K562 (cell line): ENCODE measurements around the gene HS3ST1.

Experiments used
- CSDE1 ChIP-seq, 2 experiments: fragments of 450-650 bp; IDR thresholded peaks; 2 replicates each; pipeline ENCODE4 v1.6.1; 2016; ENCODE audit warnings: mild to moderate bottlenecking in 1 of 2
- EP300 ChIP-seq: IDR thresholded peaks from 2 replicates; pipeline ENCODE4 v1.6.1; 2012; ENCODE audit warnings: low read length, improper control_type of control experiment
- HDAC2 ChIP-seq: fragments of 450-650 bp; IDR thresholded peaks from 2 replicates; pipeline ENCODE4 v1.6.1; 2016; ENCODE audit warnings: mild to moderate bottlenecking
- JUNB ChIP-seq: fragments of 450-650 bp; formaldehyde crosslinking; conservative IDR thresholded peaks from 2 replicates; pipeline ENCODE4 v1.4.0; 2020; ENCODE audit warnings: mild to moderate bottlenecking
- MXI1 ChIP-seq: IDR thresholded peaks from 2 replicates; pipeline ENCODE4 v1.6.1; 2011; ENCODE audit warnings: low read depth, mild to moderate bottlenecking, improper control_type of control experiment, low read length
- POLR2A ChIP-seq: fragments of 450-650 bp; conservative IDR thresholded peaks from 2 replicates; pipeline ENCODE4 v1.6.1; 2016
- TRIM24 ChIP-seq, 2 experiments: fragments of 450-650 bp; IDR thresholded peaks; 2 replicates each; pipeline ENCODE4 v1.6.1; 2016
- ZBED1 ChIP-seq: IDR thresholded peaks from 2 replicates; pipeline ENCODE4 v1.6.1; 2014
- ZNF707 ChIP-seq: fragments of 250-450 bp; sonication (Bioruptor Pico); conservative IDR thresholded peaks from 2 replicates; pipeline ENCODE4 v1.8.0; 2022; ENCODE audit warnings: inconsistent platforms, mild to moderate bottlenecking, moderate library complexity
- TF ChIP-seq, protein P1 (sequence below), 3 experiments: IDR thresholded peaks in 2 of 3; conservative IDR thresholded peaks in 1 of 3; 2 replicates each; pipeline ENCODE4 v1.5.1; 2011 to 2012; ENCODE audit warnings: low read length in 3 of 3, mild to moderate bottlenecking in 3 of 3, control low read depth in 2 of 3, improper control_type of control experiment in 1 of 3, inconsistent platforms in 1 of 3, low read depth in 1 of 3, mixed read lengths in 1 of 3, moderate library complexity in 1 of 3; ENCODE audit not compliant: insufficient read depth in 2 of 3

DNA sequence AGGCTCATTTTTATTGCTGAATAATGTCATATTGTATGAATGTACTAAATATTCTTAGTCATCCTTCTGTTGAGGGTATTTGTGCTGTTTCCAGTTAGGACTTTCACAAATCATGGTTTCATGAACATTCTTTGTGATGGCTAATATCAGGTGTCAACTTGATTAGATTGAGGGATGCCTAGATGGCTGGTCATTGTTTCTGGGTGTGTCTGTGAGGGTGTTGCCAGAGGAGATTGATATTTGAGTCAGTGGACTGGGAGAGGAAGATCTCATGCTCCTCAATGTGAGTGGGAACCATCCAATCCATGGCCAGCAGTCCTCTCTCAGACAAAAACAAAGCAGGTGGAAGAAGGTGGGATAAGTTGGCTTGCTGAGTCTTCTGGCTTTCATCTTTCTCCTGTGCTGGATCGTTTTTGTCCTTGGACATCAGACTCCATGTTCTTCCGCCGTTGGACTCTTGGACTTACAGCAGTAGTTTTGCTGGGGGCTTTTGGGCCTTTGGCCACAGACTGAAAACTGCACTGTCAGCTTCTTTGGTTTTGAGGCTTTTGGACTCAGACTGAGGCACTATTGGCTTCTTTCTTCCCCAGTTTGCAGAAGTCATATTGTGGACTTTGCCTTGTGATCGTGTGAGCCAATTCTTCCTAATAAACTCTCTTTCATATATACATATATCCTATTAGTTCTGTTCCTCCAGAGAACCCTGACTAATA lies 11.9 kb upstream of the HS3ST1 start:
- TF ChIP-seq ZNF707 (CRISPR knock-in tag) (no peak), ZBED1 (no peak), EP300 (no peak), CSDE1 (IDR thresholded peaks at IDR 0.05) (no peak), MXI1 (no peak), HDAC2 (no peak), POLR2A (no peak), JUNB (CRISPR knock-in tag) (no peak), TRIM24 (IDR thresholded peaks at IDR 0.05) (no peak)
- TF ChIP-seq, protein P1, sequence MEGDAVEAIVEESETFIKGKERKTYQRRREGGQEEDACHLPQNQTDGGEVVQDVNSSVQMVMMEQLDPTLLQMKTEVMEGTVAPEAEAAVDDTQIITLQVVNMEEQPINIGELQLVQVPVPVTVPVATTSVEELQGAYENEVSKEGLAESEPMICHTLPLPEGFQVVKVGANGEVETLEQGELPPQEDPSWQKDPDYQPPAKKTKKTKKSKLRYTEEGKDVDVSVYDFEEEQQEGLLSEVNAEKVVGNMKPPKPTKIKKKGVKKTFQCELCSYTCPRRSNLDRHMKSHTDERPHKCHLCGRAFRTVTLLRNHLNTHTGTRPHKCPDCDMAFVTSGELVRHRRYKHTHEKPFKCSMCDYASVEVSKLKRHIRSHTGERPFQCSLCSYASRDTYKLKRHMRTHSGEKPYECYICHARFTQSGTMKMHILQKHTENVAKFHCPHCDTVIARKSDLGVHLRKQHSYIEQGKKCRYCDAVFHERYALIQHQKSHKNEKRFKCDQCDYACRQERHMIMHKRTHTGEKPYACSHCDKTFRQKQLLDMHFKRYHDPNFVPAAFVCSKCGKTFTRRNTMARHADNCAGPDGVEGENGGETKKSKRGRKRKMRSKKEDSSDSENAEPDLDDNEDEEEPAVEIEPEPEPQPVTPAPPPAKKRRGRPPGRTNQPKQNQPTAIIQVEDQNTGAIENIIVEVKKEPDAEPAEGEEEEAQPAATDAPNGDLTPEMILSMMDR (IDR thresholded peaks at IDR 0.05 in 2 of 3, conservative IDR thresholded peaks at IDR 0.05 in 1 of 3; ENCODE audit: insufficient read depth in 2 of 3, low read depth in 1 of 3, low read length in 3 of 3) = no peak
